SK-N-SH (cell line): ENCODE data around the gene HIVEP2.

Experiments used
- CTCF ChIP-seq: fragments of 200-600 bp; sonication (generic); IDR thresholded peaks from 2 replicates; pipeline ENCODE4 v1.6.1; 2017; ENCODE audit warnings: antibody characterized with exemption, mild to moderate bottlenecking, moderate library complexity
- EZH2phosphoT487 ChIP-seq: fragments of 200-600 bp; sonication (generic); IDR thresholded peaks from 2 replicates; pipeline ENCODE4 v1.6.1; 2017; ENCODE audit warnings: low read depth, mixed run types, mild to moderate bottlenecking, antibody characterized with exemption, moderate library complexity, borderline replicate concordance
- FOXM1 ChIP-seq: IDR thresholded peaks from 2 replicates; pipeline ENCODE4 v1.4.0; 2012; ENCODE audit warnings: low read depth, mild to moderate bottlenecking
- GABPA ChIP-seq: IDR thresholded peaks from 2 replicates; pipeline ENCODE4 v1.4.0; 2012; ENCODE audit warnings: low read depth, mild to moderate bottlenecking
- GATA2 ChIP-seq: sonication (generic); formaldehyde crosslinking; IDR thresholded peaks from 2 replicates; pipeline ENCODE4 v1.5.0; 2020; ENCODE audit warnings: mild to moderate bottlenecking, missing genetic modification reagents
- NFIC ChIP-seq: IDR thresholded peaks from 2 replicates; pipeline ENCODE4 v1.4.0; 2012; ENCODE audit warnings: borderline replicate concordance
- POLR2AphosphoS5 ChIP-seq: IDR thresholded peaks from 2 replicates; pipeline ENCODE4 v1.6.1; 2012; ENCODE audit warnings: low read depth, low read length
- RCOR1 ChIP-seq: fragments of 150-350 bp; IDR thresholded peaks from 2 replicates; pipeline ENCODE4 v1.6.1; 2017; ENCODE audit warnings: antibody characterized with exemption, low read length
- TAF1 ChIP-seq: IDR thresholded peaks from 2 replicates; pipeline ENCODE4 v1.6.1; 2012; ENCODE audit warnings: low read depth, mild to moderate bottlenecking, low read length, moderate library complexity, borderline replicate concordance
- USF2 ChIP-seq: fragments of 150-350 bp; IDR thresholded peaks from 2 replicates; pipeline ENCODE4 v1.6.1; 2017; ENCODE audit warnings: antibody characterized with exemption, low read length, low read depth, borderline replicate concordance
- YY1 ChIP-seq: IDR thresholded peaks from 2 replicates; pipeline ENCODE4 v1.4.0; 2012; ENCODE audit warnings: low read depth, mild to moderate bottlenecking
- TF ChIP-seq, protein P1 (sequence below): IDR thresholded peaks from 2 replicates; pipeline ENCODE4 v1.4.0; 2012; ENCODE audit warnings: low read depth, borderline replicate concordance

GRCh38 chr6:142746524-142746923 lies 198.5 kb downstream of the HIVEP2 start:
- TF ChIP-seq CTCF (peak; percentile 46), NFIC (no peak), USF2 (no peak), RCOR1 (no peak), FOXM1 (no peak), GABPA (no peak), TAF1 (no peak), EZH2phosphoT487 (no peak), YY1 (no peak), GATA2 (CRISPR knock-in tag) (no peak), POLR2AphosphoS5 (no peak)
- TF ChIP-seq, protein P1, sequence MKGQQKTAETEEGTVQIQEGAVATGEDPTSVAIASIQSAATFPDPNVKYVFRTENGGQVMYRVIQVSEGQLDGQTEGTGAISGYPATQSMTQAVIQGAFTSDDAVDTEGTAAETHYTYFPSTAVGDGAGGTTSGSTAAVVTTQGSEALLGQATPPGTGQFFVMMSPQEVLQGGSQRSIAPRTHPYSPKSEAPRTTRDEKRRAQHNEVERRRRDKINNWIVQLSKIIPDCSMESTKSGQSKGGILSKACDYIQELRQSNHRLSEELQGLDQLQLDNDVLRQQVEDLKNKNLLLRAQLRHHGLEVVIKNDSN, result no peak
